ENCODE data around the gene PACRG.

GRCh38 chr6:162713974-162714780 lies 13.6 kb upstream of the PACRG start:
- TF ChIP-seq, protein P1, sequence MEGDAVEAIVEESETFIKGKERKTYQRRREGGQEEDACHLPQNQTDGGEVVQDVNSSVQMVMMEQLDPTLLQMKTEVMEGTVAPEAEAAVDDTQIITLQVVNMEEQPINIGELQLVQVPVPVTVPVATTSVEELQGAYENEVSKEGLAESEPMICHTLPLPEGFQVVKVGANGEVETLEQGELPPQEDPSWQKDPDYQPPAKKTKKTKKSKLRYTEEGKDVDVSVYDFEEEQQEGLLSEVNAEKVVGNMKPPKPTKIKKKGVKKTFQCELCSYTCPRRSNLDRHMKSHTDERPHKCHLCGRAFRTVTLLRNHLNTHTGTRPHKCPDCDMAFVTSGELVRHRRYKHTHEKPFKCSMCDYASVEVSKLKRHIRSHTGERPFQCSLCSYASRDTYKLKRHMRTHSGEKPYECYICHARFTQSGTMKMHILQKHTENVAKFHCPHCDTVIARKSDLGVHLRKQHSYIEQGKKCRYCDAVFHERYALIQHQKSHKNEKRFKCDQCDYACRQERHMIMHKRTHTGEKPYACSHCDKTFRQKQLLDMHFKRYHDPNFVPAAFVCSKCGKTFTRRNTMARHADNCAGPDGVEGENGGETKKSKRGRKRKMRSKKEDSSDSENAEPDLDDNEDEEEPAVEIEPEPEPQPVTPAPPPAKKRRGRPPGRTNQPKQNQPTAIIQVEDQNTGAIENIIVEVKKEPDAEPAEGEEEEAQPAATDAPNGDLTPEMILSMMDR (conservative IDR thresholded peaks at IDR 0.05; ENCODE audit: low read length), result no peak
- no peak for TF ChIP-seq EZH2phosphoT487 (IDR thresholded peaks at IDR 0.05; ENCODE audit: borderline replicate concordance, low read depth, low read length)

Measured in OCI-LY7 (cell line).